GM23338 (cell line): ENCODE results near the gene RUVBL1. TPM values are rescaled to one million over a fixed set of nuclear protein-coding genes. Genes with fewer than 3 reads are reported as not detected.

Experiments used
- ATAC-seq: fragments of 200-7000 bp; cut with Tn5 transposase; 3 replicates; pipeline ENCODE4 v1.9.1; 2020
- DNase-seq: peaks from one replicate; pipeline ENCODE4 v3.0.0-alpha.2; 2015; ENCODE audit warnings: low spot score
- H2AFZ ChIP-seq: fragments of 200-600 bp; sonication (generic); 2 replicates; pipeline ENCODE4 v1.8.0; 2016; ENCODE audit warnings: antibody characterized with exemption, mild to moderate bottlenecking, moderate library complexity
- H3F3A ChIP-seq: fragments of 200-600 bp; sonication (generic); replicated peaks from 2 replicates; pipeline ENCODE4 v1.8.0; 2017; ENCODE audit warnings: antibody characterized with exemption, mixed run types, low read depth
- H3K27ac ChIP-seq: fragments of 200-600 bp; sonication (generic); 2 replicates; pipeline ENCODE4 v1.6.1; 2016; ENCODE audit warnings: low read depth
- H3K27me3 ChIP-seq: fragments of 200-600 bp; sonication (generic); 2 replicates; pipeline ENCODE4 v1.8.0; 2016; ENCODE audit warnings: mild to moderate bottlenecking, mixed run types, moderate library complexity; ENCODE audit not compliant: insufficient read depth
- H3K36me3 ChIP-seq: fragments of 200-600 bp; sonication (generic); 2 replicates; pipeline ENCODE4 v1.8.0; 2016; ENCODE audit warnings: mild to moderate bottlenecking; ENCODE audit not compliant: insufficient read depth
- H3K4me1 ChIP-seq: fragments of 200-600 bp; sonication (generic); 2 replicates; pipeline ENCODE4 v1.8.0; 2016; ENCODE audit warnings: mild to moderate bottlenecking, moderate library complexity; ENCODE audit not compliant: insufficient read depth
- H3K4me2 ChIP-seq: fragments of 200-600 bp; sonication (generic); 2 replicates; pipeline ENCODE4 v1.7.1; 2017; ENCODE audit warnings: mixed run types
- H3K4me3 ChIP-seq: fragments of 200-600 bp; sonication (generic); 2 replicates; pipeline ENCODE4 v1.6.1; 2016; ENCODE audit warnings: mixed run types
- H3K79me2 ChIP-seq: fragments of 200-600 bp; sonication (generic); replicated peaks from 2 replicates; pipeline ENCODE4 v1.8.0; 2017; ENCODE audit warnings: mild to moderate bottlenecking; ENCODE audit not compliant: insufficient read depth
- H3K9me2 ChIP-seq: fragments of 200-600 bp; sonication (generic); 2 replicates; pipeline ENCODE4 v1.8.0; 2017; ENCODE audit not compliant: insufficient read depth
- H4K20me1 ChIP-seq: fragments of 200-600 bp; sonication (generic); replicated peaks from 2 replicates; pipeline ENCODE4 v1.8.0; 2017; ENCODE audit warnings: mild to moderate bottlenecking; ENCODE audit not compliant: insufficient read depth
- H3K27ac Mint-ChIP-seq: 2 replicates; pipeline ENCODE4 v1.8.0; 2020; ENCODE audit warnings: inconsistent platforms, mild to moderate bottlenecking, moderate library complexity, mixed read lengths
- H3K27me3 Mint-ChIP-seq: 3 replicates; pipeline ENCODE4 v1.8.0; 2022; ENCODE audit warnings: low read depth, mild to moderate bottlenecking, moderate library complexity, mixed read lengths, inconsistent platforms; ENCODE audit not compliant: insufficient read depth, poor library complexity
- H3K36me3 Mint-ChIP-seq: 3 replicates; pipeline ENCODE4 v1.8.0; 2021; ENCODE audit warnings: low read depth, mild to moderate bottlenecking, inconsistent platforms, moderate library complexity, mixed read lengths
- H3K4me1 Mint-ChIP-seq: 3 replicates; pipeline ENCODE4 v1.8.0; 2020; ENCODE audit warnings: mild to moderate bottlenecking, inconsistent platforms, mixed read lengths
- H3K4me3 Mint-ChIP-seq: 3 replicates; pipeline ENCODE4 v1.8.0; 2021; ENCODE audit warnings: moderate library complexity, mild to moderate bottlenecking, inconsistent platforms, mixed read lengths
- H3K9me3 Mint-ChIP-seq: 3 replicates; pipeline ENCODE4 v1.8.0; 2020; ENCODE audit warnings: moderate library complexity, mild to moderate bottlenecking, inconsistent platforms, mixed read lengths
- EZH2 ChIP-seq: fragments of 200-600 bp; sonication (generic); IDR thresholded peaks from one replicate; pipeline ENCODE4 v1.8.0; 2017; ENCODE audit warnings: antibody characterized with exemption, mild to moderate bottlenecking, low read depth; ENCODE audit not compliant: unreplicated experiment
- JUNB ChIP-seq: IDR thresholded peaks from one replicate; pipeline ENCODE4 v1.6.1; 2016; ENCODE audit warnings: antibody characterized with exemption; ENCODE audit not compliant: unreplicated experiment
- POLR2AphosphoS5 ChIP-seq: IDR thresholded peaks from 2 replicates; pipeline ENCODE4 v1.6.1; 2016; ENCODE audit warnings: antibody characterized with exemption, low read depth
- STAT1 ChIP-seq: IDR thresholded peaks from one replicate; pipeline ENCODE4 v1.6.1; 2016; ENCODE audit warnings: antibody characterized with exemption; ENCODE audit not compliant: unreplicated experiment
- ZNF331 ChIP-seq: fragments of 250-450 bp; sonication (Bioruptor Pico); IDR thresholded peaks from 2 replicates; pipeline ENCODE4 v1.5.0; 2020; ENCODE audit warnings: low read depth, mild to moderate bottlenecking, moderate library complexity
- ZNF462 ChIP-seq: fragments of 250-450 bp; sonication (Bioruptor Pico); IDR thresholded peaks from 2 replicates; pipeline ENCODE4 v1.5.0; 2020; ENCODE audit warnings: mild to moderate bottlenecking, moderate library complexity
- polyA plus RNA-seq: library from polyadenylated mRNA; unstranded; fragments of >200 nt; fragmentation: Nextera tagmentation; extraction: Ambion mirVana; gene quantifications from 2 replicates; pipeline ENCODE4 v1.2.1, GENCODE V29; 2016
- total RNA-seq: library from RNA; depleted of rRNA; stranded (reverse); fragments of >200 nt; shearing (Covaris generic); gene quantifications from 2 replicates; pipeline ENCODE4 v1.2.3, GENCODE V29; 2014
- TF ChIP-seq, protein P1 (sequence below): IDR thresholded peaks from one replicate; pipeline ENCODE4 v1.6.1; 2018; ENCODE audit warnings: antibody characterized with exemption; ENCODE audit not compliant: unreplicated experiment

The RUVBL1 gene
- total and polyA plus RNA-seq, 2 experiments from 2014 or later, result 133 to 136 TPM

- peak; percentile 13 for DNase-seq
- 0 out of 2 replicates have a peak, but pooled peaks cover 5% of the 10 kb centered on the region for H3K36me3 ChIP-seq
- peak overlapping the region; percentile 77 for H3K4me2 ChIP-seq
- H3K4me1 ChIP-seq, result peaks cover 5% of the 10 kb centered on the region; the same call in 1 of the 2 replicates
- H3K4me3 ChIP-seq, result peak overlapping the region; percentile 59
- TF ChIP-seq ZNF331 (CRISPR knock-in tag) (no peak), JUNB (no peak), EZH2 (no peak), ZNF462 (CRISPR knock-in tag) (no peak), POLR2AphosphoS5 (no peak), STAT1 (no peak)
- TF ChIP-seq, protein P1, sequence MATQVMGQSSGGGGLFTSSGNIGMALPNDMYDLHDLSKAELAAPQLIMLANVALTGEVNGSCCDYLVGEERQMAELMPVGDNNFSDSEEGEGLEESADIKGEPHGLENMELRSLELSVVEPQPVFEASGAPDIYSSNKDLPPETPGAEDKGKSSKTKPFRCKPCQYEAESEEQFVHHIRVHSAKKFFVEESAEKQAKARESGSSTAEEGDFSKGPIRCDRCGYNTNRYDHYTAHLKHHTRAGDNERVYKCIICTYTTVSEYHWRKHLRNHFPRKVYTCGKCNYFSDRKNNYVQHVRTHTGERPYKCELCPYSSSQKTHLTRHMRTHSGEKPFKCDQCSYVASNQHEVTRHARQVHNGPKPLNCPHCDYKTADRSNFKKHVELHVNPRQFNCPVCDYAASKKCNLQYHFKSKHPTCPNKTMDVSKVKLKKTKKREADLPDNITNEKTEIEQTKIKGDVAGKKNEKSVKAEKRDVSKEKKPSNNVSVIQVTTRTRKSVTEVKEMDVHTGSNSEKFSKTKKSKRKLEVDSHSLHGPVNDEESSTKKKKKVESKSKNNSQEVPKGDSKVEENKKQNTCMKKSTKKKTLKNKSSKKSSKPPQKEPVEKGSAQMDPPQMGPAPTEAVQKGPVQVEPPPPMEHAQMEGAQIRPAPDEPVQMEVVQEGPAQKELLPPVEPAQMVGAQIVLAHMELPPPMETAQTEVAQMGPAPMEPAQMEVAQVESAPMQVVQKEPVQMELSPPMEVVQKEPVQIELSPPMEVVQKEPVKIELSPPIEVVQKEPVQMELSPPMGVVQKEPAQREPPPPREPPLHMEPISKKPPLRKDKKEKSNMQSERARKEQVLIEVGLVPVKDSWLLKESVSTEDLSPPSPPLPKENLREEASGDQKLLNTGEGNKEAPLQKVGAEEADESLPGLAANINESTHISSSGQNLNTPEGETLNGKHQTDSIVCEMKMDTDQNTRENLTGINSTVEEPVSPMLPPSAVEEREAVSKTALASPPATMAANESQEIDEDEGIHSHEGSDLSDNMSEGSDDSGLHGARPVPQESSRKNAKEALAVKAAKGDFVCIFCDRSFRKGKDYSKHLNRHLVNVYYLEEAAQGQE, result no peak
- peaks cover 3% of the 10 kb centered on the region; the same call in 2 of the 3 replicates for H3K4me1 Mint-ChIP-seq
- 0 out of 2 replicates have a peak, but pooled peaks cover 7% of the 10 kb centered on the region for H3K79me2 ChIP-seq
- H3K27me3 ChIP-seq, result no peaks in the 10 kb centered on the region
- ATAC-seq, result peak; percentile 58
- no peaks in the 10 kb centered on the region for H3K9me2 ChIP-seq
- peak overlapping the region; percentile 74; the same call in 1 of the 2 replicates for H3K27ac Mint-ChIP-seq
- peaks cover 22% of the 10 kb centered on the region for H3K36me3 Mint-ChIP-seq
- H3K9me3 Mint-ChIP-seq, result peaks cover 3% of the 10 kb centered on the region; the same call in 1 of the 3 replicates
- peaks cover 2% of the 10 kb centered on the region for H3K27me3 Mint-ChIP-seq
- H2AFZ ChIP-seq, result peak overlapping the region; percentile 93
- peaks cover 7% of the 10 kb centered on the region; the same call in 1 of the 2 replicates for H3F3A ChIP-seq
- peaks cover 4% of the 10 kb centered on the region; the same call in 1 of the 2 replicates for H4K20me1 ChIP-seq
- peak overlapping the region; percentile 81 for H3K4me3 Mint-ChIP-seq
- no peak overlapping the region for H3K27ac ChIP-seq
Measured at GRCh38 chr3:128152419-128153155, 29.0 kb upstream of the RUVBL1 start.
